Colonic mucosa (tissue), 4 donors: ENCODE measurements around the gene STARD10. TPM values are rescaled to one million over a fixed set of nuclear protein-coding genes. Genes with fewer than 3 reads are reported as not detected.

Experiments used
- DNase-seq: peaks from one replicate; pipeline ENCODE4 v3.0.0-alpha.2; 2020
- H3K27ac ChIP-seq: fragments of 200-600 bp; one replicate; pipeline ENCODE4 v1.8.0; 2021
- H3K27me3 ChIP-seq: fragments of 200-600 bp; one replicate; pipeline ENCODE4 v1.8.0; 2021
- H3K36me3 ChIP-seq: fragments of 200-600 bp; one replicate; pipeline ENCODE4 v1.8.0; 2021
- H3K4me1 ChIP-seq: fragments of 200-600 bp; one replicate; pipeline ENCODE4 v1.8.0; 2021; ENCODE audit warnings: mild to moderate bottlenecking
- H3K4me3 ChIP-seq: fragments of 200-600 bp; one replicate; pipeline ENCODE4 v1.8.0; 2021
- H3K9ac ChIP-seq, 2 donors: one replicate each; pipeline ENCODE4 v1.7.0; 2013; ENCODE audit warnings: control low read depth in 2 of 2, low read depth in 2 of 2, low read length in 2 of 2
- H3K9me3 ChIP-seq: fragments of 200-600 bp; one replicate; pipeline ENCODE4 v1.8.0; 2021
- intact Hi-C: fragments of 100-400 bp; cut with DNase I; formaldehyde crosslinking; loops from one replicate; pipeline ENCODE4 v1.14.1; 2022
- total RNA-seq, 2 donors: library from RNA; stranded (reverse); fragmentation: NEBNext Ultra II Directional in 1 of 2; extraction: Animal tissue kit (Norgen Biotek cat#: 25700) in 1 of 2; gene quantifications; one replicate each; pipeline ENCODE4 v1.2.1, GENCODE V29; 2021
- TF ChIP-seq, protein P1 (sequence below): fragments of 200-600 bp; IDR thresholded peaks from one replicate; pipeline ENCODE4 v1.8.0; 2022; ENCODE audit warnings: antibody characterized with exemption, mild to moderate bottlenecking
- donor health status: healthy.
- donor health status: DM: no; HTN: no; CAD: no.
- donor health status: DM: no; HTN: no; CAD: no.

The STARD10 gene
- total RNA-seq, 2 donors from 2014 or later, result 519 to 905 TPM

DNA sequence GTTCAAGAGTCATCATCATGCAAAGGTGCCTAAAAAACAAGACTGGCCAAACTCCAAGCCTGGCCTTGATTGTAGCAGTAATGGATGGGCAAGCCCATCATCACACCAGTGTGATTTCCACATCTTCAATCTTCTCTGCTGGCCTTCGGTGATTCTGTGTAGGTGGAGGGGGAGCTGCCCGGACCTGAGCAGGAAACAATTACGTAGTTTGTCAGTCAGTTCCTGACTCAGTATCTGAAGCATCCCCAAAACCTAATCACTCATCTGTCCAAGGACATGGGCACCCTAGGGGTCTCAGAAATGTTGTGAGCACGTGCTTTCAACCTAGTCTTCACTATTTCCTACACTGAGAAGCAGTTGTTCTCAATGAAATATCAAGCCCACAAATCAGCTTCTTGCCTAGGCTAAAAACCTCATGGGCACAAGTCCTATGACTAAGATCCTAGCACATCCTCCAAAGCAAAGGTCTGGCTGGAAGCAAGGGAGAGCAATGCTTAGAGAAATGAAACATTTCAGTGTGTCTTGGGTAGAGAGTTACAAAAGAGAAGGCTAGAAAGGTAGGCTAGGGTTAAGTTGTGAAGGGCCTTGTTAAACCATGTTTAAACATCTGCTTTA lies 45.0 kb upstream of the STARD10 start:
- H3K4me3 ChIP-seq, result no peak overlapping the region
- DNase-seq, result no peak
- H3K27me3 ChIP-seq, result no peaks in the 10 kb centered on the region
- TF ChIP-seq, protein P1, sequence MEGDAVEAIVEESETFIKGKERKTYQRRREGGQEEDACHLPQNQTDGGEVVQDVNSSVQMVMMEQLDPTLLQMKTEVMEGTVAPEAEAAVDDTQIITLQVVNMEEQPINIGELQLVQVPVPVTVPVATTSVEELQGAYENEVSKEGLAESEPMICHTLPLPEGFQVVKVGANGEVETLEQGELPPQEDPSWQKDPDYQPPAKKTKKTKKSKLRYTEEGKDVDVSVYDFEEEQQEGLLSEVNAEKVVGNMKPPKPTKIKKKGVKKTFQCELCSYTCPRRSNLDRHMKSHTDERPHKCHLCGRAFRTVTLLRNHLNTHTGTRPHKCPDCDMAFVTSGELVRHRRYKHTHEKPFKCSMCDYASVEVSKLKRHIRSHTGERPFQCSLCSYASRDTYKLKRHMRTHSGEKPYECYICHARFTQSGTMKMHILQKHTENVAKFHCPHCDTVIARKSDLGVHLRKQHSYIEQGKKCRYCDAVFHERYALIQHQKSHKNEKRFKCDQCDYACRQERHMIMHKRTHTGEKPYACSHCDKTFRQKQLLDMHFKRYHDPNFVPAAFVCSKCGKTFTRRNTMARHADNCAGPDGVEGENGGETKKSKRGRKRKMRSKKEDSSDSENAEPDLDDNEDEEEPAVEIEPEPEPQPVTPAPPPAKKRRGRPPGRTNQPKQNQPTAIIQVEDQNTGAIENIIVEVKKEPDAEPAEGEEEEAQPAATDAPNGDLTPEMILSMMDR, result no peak
- no peak overlapping the region for H3K27ac ChIP-seq
- no peaks in the 10 kb centered on the region for H3K36me3 ChIP-seq
- H3K9me3 ChIP-seq, result no peaks in the 10 kb centered on the region
- intact Hi-C loops, result loop anchor here (5.0 kb wide), 1 partner anchor 404 kb away; no protein-coding TSS in a partner anchor
- H3K4me1 ChIP-seq, result no peaks in the 10 kb centered on the region
- no peak overlapping the region for H3K9ac ChIP-seq

DNA sequence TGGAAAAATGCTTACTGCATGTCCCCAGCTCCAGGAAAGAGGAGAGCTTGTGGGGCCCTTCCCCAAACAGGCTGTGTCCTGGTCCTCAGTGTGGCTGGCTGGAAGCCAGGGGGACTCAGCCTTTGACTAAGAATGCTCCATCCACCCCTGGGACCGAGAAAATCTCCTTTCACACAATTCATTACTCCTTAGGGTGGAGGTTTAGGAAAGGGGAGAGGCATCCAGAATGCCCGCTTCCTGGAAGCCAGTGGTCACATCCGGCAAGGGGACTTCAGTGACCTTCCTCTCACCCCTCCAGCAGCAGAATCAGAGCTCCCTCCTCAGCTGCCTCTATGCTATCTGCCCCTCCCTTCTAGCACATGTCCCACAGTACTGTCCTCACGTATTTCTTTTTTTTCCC lies 42.3 kb upstream of the STARD10 start:
- TF ChIP-seq, protein P1, result no peak
- Histone ChIP-seq H3K27ac (peak overlapping the region; percentile 14), H3K4me1 (peaks cover 4% of the 10 kb centered on the region), H3K4me3 (no peak overlapping the region), H3K9me3 (no peaks in the 10 kb centered on the region), H3K9ac (no peak overlapping the region), H3K27me3 (no peaks in the 10 kb centered on the region), H3K36me3 (no peaks in the 10 kb centered on the region)
- no peak for DNase-seq
- intact Hi-C loops, result loop anchor here (5.0 kb wide), 1 partner anchor 406 kb away; no protein-coding TSS in a partner anchor

DNA sequence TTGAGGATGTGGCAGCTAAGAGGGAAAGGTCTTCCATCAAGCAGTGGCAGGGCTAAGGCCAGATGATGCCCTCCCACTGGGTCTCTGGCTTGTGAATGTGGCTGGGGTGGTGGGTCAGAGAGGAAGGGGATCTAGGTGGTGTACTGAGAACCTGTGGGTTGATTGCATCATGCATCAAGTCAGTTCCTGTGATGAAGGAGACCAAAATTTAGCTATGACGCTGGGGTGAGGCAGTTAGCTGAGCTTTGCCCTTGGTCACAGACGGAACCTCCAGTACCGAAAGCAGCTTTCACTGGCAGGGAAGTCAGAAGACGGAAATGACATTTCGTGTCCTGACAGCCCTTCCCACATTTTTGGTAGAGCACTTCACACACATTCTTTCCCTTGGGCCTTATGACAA lies 41.1 kb upstream of the STARD10 start:
- TF ChIP-seq, protein P1, result no peak
- no peak for DNase-seq
- no peak overlapping the region for H3K9ac ChIP-seq
- H3K27me3 ChIP-seq, result no peaks in the 10 kb centered on the region
- H3K36me3 ChIP-seq, result no peaks in the 10 kb centered on the region
- intact Hi-C loops, result loop anchor here (5.0 kb wide), 2 partner anchors 407 to 452 kb away; no protein-coding TSS in a partner anchor
- H3K4me3 ChIP-seq, result no peak overlapping the region
- H3K27ac ChIP-seq, result no peak overlapping the region
- H3K9me3 ChIP-seq, result no peaks in the 10 kb centered on the region
- H3K4me1 ChIP-seq, result peaks cover 4% of the 10 kb centered on the region

- Histone ChIP-seq H3K4me3 (no peak overlapping the region), H3K27ac (no peak overlapping the region)
Measured at GRCh38 chr11:72833811-72834493, 40.1 kb upstream of the STARD10 start.

DNA sequence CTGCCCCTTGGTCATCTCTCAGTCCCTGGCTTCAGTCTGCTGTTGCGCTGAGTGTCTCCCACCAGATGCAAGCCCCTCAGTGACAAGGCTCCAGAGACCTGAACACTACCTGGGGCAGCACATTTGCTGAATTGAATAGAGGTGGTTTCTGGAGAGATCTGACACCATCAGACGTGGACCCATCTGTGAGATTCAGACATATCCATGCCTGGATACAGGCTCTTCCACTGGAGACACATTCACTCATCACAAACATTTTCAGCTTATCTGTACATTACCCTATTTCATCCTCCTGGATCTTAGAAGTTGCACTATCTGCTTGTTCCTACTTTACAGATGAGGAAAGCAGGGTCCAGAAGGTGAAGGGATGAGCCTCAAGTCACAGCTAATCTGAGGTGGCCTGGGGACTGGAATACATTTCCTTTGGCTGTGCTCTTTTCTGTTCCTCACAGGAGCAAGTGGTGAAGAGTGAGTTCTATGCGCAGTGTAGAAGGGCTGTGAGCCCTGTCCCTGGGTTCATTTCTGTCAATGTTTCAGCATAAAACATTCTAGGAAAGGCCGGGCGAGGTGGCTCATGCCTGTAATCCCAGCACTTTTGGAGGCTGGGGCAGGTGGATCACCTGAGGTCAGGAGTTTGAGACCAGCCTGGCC lies 39.4 kb upstream of the STARD10 start:
- H3K36me3 ChIP-seq, result no peaks in the 10 kb centered on the region
- no peak overlapping the region for H3K9ac ChIP-seq
- H3K27ac ChIP-seq, result no peak overlapping the region
- no peak overlapping the region for H3K4me3 ChIP-seq
- intact Hi-C loops, result loop anchor here (5.0 kb wide), 1 partner anchor 454 kb away; no protein-coding TSS in a partner anchor
- no peaks in the 10 kb centered on the region for H3K27me3 ChIP-seq
- TF ChIP-seq, protein P1, result no peak
- peaks cover 4% of the 10 kb centered on the region for H3K4me1 ChIP-seq
- DNase-seq, result no peak
- H3K9me3 ChIP-seq, result no peaks in the 10 kb centered on the region

More at GRCh38 chr11:72833811-72834493, 40.1 kb upstream of the STARD10 start:
- intact Hi-C loops, result loop anchor here (5.0 kb wide), 1 partner anchor 453 kb away; no protein-coding TSS in a partner anchor
- Histone ChIP-seq H3K4me1 (peaks cover 4% of the 10 kb centered on the region), H3K36me3 (no peaks in the 10 kb centered on the region), H3K27me3 (no peaks in the 10 kb centered on the region), H3K9ac (no peak overlapping the region), H3K9me3 (no peaks in the 10 kb centered on the region)
- no peak for DNase-seq
- TF ChIP-seq, protein P1, result no peak
